GM23338 (cell line): ENCODE data around the gene ENOX1. TPM values are rescaled to one million over a fixed set of nuclear protein-coding genes. Genes with fewer than 3 reads are reported as not detected.

Experiments
- ATAC-seq: fragments of 200-7000 bp; cut with Tn5 transposase; 3 replicates; pipeline ENCODE4 v1.9.1; 2020
- DNase-seq: peaks from one replicate; pipeline ENCODE4 v3.0.0-alpha.2; 2015; ENCODE audit warnings: low spot score
- H2AFZ ChIP-seq: fragments of 200-600 bp; sonication (generic); 2 replicates; pipeline ENCODE4 v1.8.0; 2016; ENCODE audit warnings: antibody characterized with exemption, mild to moderate bottlenecking, moderate library complexity
- H3F3A ChIP-seq: fragments of 200-600 bp; sonication (generic); replicated peaks from 2 replicates; pipeline ENCODE4 v1.8.0; 2017; ENCODE audit warnings: antibody characterized with exemption, mixed run types, low read depth
- H3K27ac ChIP-seq: fragments of 200-600 bp; sonication (generic); 2 replicates; pipeline ENCODE4 v1.6.1; 2016; ENCODE audit warnings: low read depth
- H3K27me3 ChIP-seq: fragments of 200-600 bp; sonication (generic); 2 replicates; pipeline ENCODE4 v1.8.0; 2016; ENCODE audit warnings: mild to moderate bottlenecking, mixed run types, moderate library complexity; ENCODE audit not compliant: insufficient read depth
- H3K36me3 ChIP-seq: fragments of 200-600 bp; sonication (generic); 2 replicates; pipeline ENCODE4 v1.8.0; 2016; ENCODE audit warnings: mild to moderate bottlenecking; ENCODE audit not compliant: insufficient read depth
- H3K4me1 ChIP-seq: fragments of 200-600 bp; sonication (generic); 2 replicates; pipeline ENCODE4 v1.8.0; 2016; ENCODE audit warnings: mild to moderate bottlenecking, moderate library complexity; ENCODE audit not compliant: insufficient read depth
- H3K4me2 ChIP-seq: fragments of 200-600 bp; sonication (generic); 2 replicates; pipeline ENCODE4 v1.7.1; 2017; ENCODE audit warnings: mixed run types
- H3K4me3 ChIP-seq: fragments of 200-600 bp; sonication (generic); 2 replicates; pipeline ENCODE4 v1.6.1; 2016; ENCODE audit warnings: mixed run types
- H3K79me2 ChIP-seq: fragments of 200-600 bp; sonication (generic); replicated peaks from 2 replicates; pipeline ENCODE4 v1.8.0; 2017; ENCODE audit warnings: mild to moderate bottlenecking; ENCODE audit not compliant: insufficient read depth
- H3K9me2 ChIP-seq: fragments of 200-600 bp; sonication (generic); 2 replicates; pipeline ENCODE4 v1.8.0; 2017; ENCODE audit not compliant: insufficient read depth
- H4K20me1 ChIP-seq: fragments of 200-600 bp; sonication (generic); replicated peaks from 2 replicates; pipeline ENCODE4 v1.8.0; 2017; ENCODE audit warnings: mild to moderate bottlenecking; ENCODE audit not compliant: insufficient read depth
- H3K27ac Mint-ChIP-seq: 2 replicates; pipeline ENCODE4 v1.8.0; 2020; ENCODE audit warnings: inconsistent platforms, mild to moderate bottlenecking, moderate library complexity, mixed read lengths
- H3K27me3 Mint-ChIP-seq: 3 replicates; pipeline ENCODE4 v1.8.0; 2022; ENCODE audit warnings: low read depth, mild to moderate bottlenecking, moderate library complexity, mixed read lengths, inconsistent platforms; ENCODE audit not compliant: insufficient read depth, poor library complexity
- H3K36me3 Mint-ChIP-seq: 3 replicates; pipeline ENCODE4 v1.8.0; 2021; ENCODE audit warnings: low read depth, mild to moderate bottlenecking, inconsistent platforms, moderate library complexity, mixed read lengths
- H3K4me1 Mint-ChIP-seq: 3 replicates; pipeline ENCODE4 v1.8.0; 2020; ENCODE audit warnings: mild to moderate bottlenecking, inconsistent platforms, mixed read lengths
- H3K4me3 Mint-ChIP-seq: 3 replicates; pipeline ENCODE4 v1.8.0; 2021; ENCODE audit warnings: moderate library complexity, mild to moderate bottlenecking, inconsistent platforms, mixed read lengths
- H3K9me3 Mint-ChIP-seq: 3 replicates; pipeline ENCODE4 v1.8.0; 2020; ENCODE audit warnings: moderate library complexity, mild to moderate bottlenecking, inconsistent platforms, mixed read lengths
- CREB1 ChIP-seq: fragments of 250-450 bp; sonication (Bioruptor Pico); IDR thresholded peaks from 2 replicates; pipeline ENCODE4 v1.5.0; 2020; ENCODE audit warnings: low read depth, mild to moderate bottlenecking, moderate library complexity
- EZH2 ChIP-seq: fragments of 200-600 bp; sonication (generic); IDR thresholded peaks from one replicate; pipeline ENCODE4 v1.8.0; 2017; ENCODE audit warnings: antibody characterized with exemption, mild to moderate bottlenecking, low read depth; ENCODE audit not compliant: unreplicated experiment
- EZH2phosphoT487 ChIP-seq: fragments of 200-600 bp; sonication (generic); IDR thresholded peaks from one replicate; pipeline ENCODE4 v1.8.1; 2018; ENCODE audit warnings: antibody characterized with exemption; ENCODE audit not compliant: unreplicated experiment
- JUNB ChIP-seq: IDR thresholded peaks from one replicate; pipeline ENCODE4 v1.6.1; 2016; ENCODE audit warnings: antibody characterized with exemption; ENCODE audit not compliant: unreplicated experiment
- POLR2AphosphoS5 ChIP-seq: IDR thresholded peaks from 2 replicates; pipeline ENCODE4 v1.6.1; 2016; ENCODE audit warnings: antibody characterized with exemption, low read depth
- STAT1 ChIP-seq: IDR thresholded peaks from one replicate; pipeline ENCODE4 v1.6.1; 2016; ENCODE audit warnings: antibody characterized with exemption; ENCODE audit not compliant: unreplicated experiment
- ZNF114 ChIP-seq: fragments of 250-450 bp; sonication (Bioruptor Pico); IDR thresholded peaks from 2 replicates; pipeline ENCODE4 v1.5.0; 2020; ENCODE audit warnings: mild to moderate bottlenecking, moderate library complexity
- polyA plus RNA-seq: library from polyadenylated mRNA; unstranded; fragments of >200 nt; fragmentation: Nextera tagmentation; extraction: Ambion mirVana; gene quantifications from 2 replicates; pipeline ENCODE4 v1.2.1, GENCODE V29; 2016
- total RNA-seq: library from RNA; depleted of rRNA; stranded (reverse); fragments of >200 nt; shearing (Covaris generic); gene quantifications from 2 replicates; pipeline ENCODE4 v1.2.3, GENCODE V29; 2014
- TF ChIP-seq, protein P1 (sequence below), 2 experiments: fragments of 200-600 bp in 1 of 2; sonication (generic) in 1 of 2; conservative IDR thresholded peaks; 2 replicates each; pipeline versions ENCODE4 v1.5.1 to v1.6.1; 2016 to 2017; ENCODE audit warnings: antibody characterized with exemption in 2 of 2, low read depth in 2 of 2, mild to moderate bottlenecking in 2 of 2, moderate library complexity in 1 of 2
- TF ChIP-seq, protein P2 (sequence below): IDR thresholded peaks from 2 replicates; pipeline ENCODE4 v1.6.1; 2016; ENCODE audit warnings: antibody characterized with exemption
- TF ChIP-seq, protein P3 (sequence below): fragments of 250-450 bp; sonication (Bioruptor Pico); IDR thresholded peaks from 2 replicates; pipeline ENCODE4 v1.5.0; 2020; ENCODE audit warnings: mild to moderate bottlenecking, moderate library complexity

The ENOX1 gene
- total and polyA plus RNA-seq, 2 experiments from 2014 or later: 0.66 to 0.81 TPM

DNA sequence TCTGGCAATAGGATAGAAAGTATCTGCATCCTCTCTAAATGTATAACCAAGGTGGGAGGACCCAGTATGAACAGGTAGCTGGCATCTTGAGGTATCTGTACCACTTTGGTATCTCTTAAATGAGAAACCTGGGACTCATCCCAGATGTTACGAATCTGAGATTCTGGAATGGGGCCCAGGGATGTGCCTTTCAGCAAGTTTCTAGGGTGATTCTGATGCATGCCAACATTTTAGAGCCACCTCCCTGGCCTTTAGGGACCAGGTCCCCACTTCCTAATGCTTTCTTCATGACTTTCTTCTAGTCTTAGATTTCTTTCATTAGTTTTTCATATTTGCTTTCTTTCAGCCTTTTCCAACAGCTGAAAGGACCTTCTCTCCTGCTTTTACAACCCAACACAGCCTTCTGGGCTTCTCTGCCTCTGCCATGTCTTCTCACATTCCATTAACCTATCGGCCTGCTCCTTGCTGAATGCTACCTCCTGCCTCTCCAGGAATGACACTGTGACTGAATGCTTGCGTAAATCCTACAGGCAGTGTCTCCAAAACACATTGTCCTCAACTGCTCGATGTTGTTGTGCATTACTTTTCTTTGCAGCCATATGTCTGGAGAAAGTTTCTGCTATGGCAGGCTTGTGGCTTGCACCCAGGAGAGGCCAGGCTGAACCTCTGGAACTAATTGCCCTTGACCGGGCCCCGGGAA lies 479.4 kb downstream of the ENOX1 start:
- H2AFZ ChIP-seq: peak overlapping the region; percentile 59
- no peaks in the 10 kb centered on the region; the same call in 1 of the 2 replicates for H3K4me1 ChIP-seq
- TF ChIP-seq STAT1 (no peak), POLR2AphosphoS5 (no peak), EZH2 (no peak), CREB1 (CRISPR knock-in tag) (no peak)
- TF ChIP-seq, protein P1, sequence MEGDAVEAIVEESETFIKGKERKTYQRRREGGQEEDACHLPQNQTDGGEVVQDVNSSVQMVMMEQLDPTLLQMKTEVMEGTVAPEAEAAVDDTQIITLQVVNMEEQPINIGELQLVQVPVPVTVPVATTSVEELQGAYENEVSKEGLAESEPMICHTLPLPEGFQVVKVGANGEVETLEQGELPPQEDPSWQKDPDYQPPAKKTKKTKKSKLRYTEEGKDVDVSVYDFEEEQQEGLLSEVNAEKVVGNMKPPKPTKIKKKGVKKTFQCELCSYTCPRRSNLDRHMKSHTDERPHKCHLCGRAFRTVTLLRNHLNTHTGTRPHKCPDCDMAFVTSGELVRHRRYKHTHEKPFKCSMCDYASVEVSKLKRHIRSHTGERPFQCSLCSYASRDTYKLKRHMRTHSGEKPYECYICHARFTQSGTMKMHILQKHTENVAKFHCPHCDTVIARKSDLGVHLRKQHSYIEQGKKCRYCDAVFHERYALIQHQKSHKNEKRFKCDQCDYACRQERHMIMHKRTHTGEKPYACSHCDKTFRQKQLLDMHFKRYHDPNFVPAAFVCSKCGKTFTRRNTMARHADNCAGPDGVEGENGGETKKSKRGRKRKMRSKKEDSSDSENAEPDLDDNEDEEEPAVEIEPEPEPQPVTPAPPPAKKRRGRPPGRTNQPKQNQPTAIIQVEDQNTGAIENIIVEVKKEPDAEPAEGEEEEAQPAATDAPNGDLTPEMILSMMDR (conservative IDR thresholded peaks at IDR 0.05; ENCODE audit: low read depth in 2 of 2): no peak
- TF ChIP-seq, protein P2, sequence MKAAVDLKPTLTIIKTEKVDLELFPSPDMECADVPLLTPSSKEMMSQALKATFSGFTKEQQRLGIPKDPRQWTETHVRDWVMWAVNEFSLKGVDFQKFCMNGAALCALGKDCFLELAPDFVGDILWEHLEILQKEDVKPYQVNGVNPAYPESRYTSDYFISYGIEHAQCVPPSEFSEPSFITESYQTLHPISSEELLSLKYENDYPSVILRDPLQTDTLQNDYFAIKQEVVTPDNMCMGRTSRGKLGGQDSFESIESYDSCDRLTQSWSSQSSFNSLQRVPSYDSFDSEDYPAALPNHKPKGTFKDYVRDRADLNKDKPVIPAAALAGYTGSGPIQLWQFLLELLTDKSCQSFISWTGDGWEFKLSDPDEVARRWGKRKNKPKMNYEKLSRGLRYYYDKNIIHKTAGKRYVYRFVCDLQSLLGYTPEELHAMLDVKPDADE: no peak
- Mint-ChIP-seq H3K4me3 (no peak overlapping the region), H3K36me3 (no peaks in the 10 kb centered on the region), H3K27me3 (peaks cover 3% of the 10 kb centered on the region), H3K9me3 (no peaks in the 10 kb centered on the region), H3K27ac (no peak overlapping the region), H3K4me1 (peaks cover 19% of the 10 kb centered on the region)
- no peaks in the 10 kb centered on the region for H3K9me2 ChIP-seq
- no peaks in the 10 kb centered on the region for H4K20me1 ChIP-seq
- no peaks in the 10 kb centered on the region for H3K36me3 ChIP-seq
- H3K4me3 ChIP-seq: no peak overlapping the region
- H3K27me3 ChIP-seq: no peaks in the 10 kb centered on the region
- no peaks in the 10 kb centered on the region for H3F3A ChIP-seq
- no peak overlapping the region for H3K4me2 ChIP-seq
- H3K27ac ChIP-seq: no peak overlapping the region
- ATAC-seq: peak; percentile 11
- no peak for DNase-seq
- no peaks in the 10 kb centered on the region for H3K79me2 ChIP-seq

DNA sequence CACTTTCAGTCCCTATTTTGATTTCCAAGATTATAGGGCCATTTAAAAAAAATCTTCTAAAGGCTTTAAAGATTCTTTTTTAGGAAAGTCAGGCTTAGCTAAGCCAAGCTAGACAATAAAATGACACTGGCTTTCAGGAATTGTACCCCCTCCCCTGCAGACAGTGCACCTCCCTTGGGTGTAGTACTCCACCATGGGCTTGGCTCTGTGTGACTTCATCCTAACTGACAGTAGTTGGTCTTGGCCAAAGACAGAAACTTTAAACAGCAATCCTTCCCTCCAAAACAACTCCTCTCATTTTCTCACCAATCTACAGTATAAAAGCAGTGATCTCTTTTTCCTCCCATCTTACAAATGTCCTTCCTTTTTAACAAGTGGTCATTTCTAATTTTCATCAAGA lies 480.4 kb downstream of the ENOX1 start:
- H3K36me3 Mint-ChIP-seq: no peaks in the 10 kb centered on the region
- TF ChIP-seq EZH2phosphoT487: no peak
- no peak for TF ChIP-seq CREB1 (CRISPR knock-in tag)
- TF ChIP-seq, protein P3, sequence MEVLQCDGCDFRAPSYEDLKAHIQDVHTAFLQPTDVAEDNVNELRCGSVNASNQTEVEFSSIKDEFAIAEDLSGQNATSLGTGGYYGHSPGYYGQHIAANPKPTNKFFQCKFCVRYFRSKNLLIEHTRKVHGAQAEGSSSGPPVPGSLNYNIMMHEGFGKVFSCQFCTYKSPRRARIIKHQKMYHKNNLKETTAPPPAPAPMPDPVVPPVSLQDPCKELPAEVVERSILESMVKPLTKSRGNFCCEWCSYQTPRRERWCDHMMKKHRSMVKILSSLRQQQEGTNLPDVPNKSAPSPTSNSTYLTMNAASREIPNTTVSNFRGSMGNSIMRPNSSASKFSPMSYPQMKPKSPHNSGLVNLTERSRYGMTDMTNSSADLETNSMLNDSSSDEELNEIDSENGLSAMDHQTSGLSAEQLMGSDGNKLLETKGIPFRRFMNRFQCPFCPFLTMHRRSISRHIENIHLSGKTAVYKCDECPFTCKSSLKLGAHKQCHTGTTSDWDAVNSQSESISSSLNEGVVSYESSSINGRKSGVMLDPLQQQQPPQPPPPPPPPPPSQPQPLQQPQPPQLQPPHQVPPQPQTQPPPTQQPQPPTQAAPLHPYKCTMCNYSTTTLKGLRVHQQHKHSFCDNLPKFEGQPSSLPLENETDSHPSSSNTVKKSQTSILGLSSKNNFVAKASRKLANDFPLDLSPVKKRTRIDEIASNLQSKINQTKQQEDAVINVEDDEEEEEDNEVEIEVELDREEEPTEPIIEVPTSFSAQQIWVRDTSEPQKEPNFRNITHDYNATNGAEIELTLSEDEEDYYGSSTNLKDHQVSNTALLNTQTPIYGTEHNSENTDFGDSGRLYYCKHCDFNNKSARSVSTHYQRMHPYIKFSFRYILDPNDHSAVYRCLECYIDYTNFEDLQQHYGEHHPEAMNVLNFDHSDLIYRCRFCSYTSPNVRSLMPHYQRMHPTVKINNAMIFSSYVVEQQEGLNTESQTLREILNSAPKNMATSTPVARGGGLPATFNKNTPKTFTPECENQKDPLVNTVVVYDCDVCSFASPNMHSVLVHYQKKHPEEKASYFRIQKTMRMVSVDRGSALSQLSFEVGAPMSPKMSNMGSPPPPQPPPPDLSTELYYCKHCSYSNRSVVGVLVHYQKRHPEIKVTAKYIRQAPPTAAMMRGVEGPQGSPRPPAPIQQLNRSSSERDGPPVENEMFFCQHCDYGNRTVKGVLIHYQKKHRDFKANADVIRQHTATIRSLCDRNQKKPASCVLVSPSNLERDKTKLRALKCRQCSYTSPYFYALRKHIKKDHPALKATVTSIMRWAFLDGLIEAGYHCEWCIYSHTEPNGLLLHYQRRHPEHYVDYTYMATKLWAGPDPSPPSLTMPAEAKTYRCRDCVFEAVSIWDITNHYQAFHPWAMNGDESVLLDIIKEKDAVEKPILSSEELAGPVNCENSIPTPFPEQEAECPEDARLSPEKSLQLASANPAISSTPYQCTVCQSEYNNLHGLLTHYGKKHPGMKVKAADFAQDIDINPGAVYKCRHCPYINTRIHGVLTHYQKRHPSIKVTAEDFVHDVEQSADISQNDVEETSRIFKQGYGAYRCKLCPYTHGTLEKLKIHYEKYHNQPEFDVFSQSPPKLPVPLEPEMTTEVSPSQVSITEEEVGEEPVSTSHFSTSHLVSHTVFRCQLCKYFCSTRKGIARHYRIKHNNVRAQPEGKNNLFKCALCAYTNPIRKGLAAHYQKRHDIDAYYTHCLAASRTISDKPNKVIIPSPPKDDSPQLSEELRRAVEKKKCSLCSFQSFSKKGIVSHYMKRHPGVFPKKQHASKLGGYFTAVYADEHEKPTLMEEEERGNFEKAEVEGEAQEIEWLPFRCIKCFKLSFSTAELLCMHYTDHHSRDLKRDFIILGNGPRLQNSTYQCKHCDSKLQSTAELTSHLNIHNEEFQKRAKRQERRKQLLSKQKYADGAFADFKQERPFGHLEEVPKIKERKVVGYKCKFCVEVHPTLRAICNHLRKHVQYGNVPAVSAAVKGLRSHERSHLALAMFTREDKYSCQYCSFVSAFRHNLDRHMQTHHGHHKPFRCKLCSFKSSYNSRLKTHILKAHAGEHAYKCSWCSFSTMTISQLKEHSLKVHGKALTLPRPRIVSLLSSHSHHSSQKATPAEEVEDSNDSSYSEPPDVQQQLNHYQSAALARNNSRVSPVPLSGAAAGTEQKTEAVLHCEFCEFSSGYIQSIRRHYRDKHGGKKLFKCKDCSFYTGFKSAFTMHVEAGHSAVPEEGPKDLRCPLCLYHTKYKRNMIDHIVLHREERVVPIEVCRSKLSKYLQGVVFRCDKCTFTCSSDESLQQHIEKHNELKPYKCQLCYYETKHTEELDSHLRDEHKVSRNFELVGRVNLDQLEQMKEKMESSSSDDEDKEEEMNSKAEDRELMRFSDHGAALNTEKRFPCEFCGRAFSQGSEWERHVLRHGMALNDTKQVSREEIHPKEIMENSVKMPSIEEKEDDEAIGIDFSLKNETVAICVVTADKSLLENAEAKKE (CRISPR knock-in tag): no peak
- no peak for TF ChIP-seq ZNF114 (CRISPR knock-in tag)
- no peak for TF ChIP-seq JUNB
- no peak for TF ChIP-seq EZH2
- TF ChIP-seq STAT1: no peak

More for the DNA sequence above, 480.4 kb downstream of the ENOX1 start:
- no peak overlapping the region for H3K27ac ChIP-seq
- Mint-ChIP-seq H3K27ac (no peak overlapping the region), H3K4me1 (peaks cover 19% of the 10 kb centered on the region), H3K4me3 (no peak overlapping the region), H3K9me3 (no peaks in the 10 kb centered on the region), H3K27me3 (peaks cover 3% of the 10 kb centered on the region)
- no peak for DNase-seq
- no peak overlapping the region for H3K4me2 ChIP-seq
- no peaks in the 10 kb centered on the region for H3K27me3 ChIP-seq
- H2AFZ ChIP-seq: no peak overlapping the region
- no peak overlapping the region for H3K4me3 ChIP-seq
- ATAC-seq: no peak
- H3K79me2 ChIP-seq: no peaks in the 10 kb centered on the region
- H3K9me2 ChIP-seq: no peaks in the 10 kb centered on the region
- H3K36me3 ChIP-seq: no peaks in the 10 kb centered on the region
- H4K20me1 ChIP-seq: no peaks in the 10 kb centered on the region
- H3K4me1 ChIP-seq: no peaks in the 10 kb centered on the region; the same call in 1 of the 2 replicates
- H3F3A ChIP-seq: no peaks in the 10 kb centered on the region
